Left ventricle myocardium inferior (tissue), 1 donor: ENCODE results near the gene CDH4. TPM values are rescaled to one million over a fixed set of nuclear protein-coding genes. Genes with fewer than 3 reads are reported as not detected.

Source experiments
- DNase-seq: peaks from one replicate; pipeline ENCODE4 v3.0.0-alpha.2; 2020
- H3K27ac ChIP-seq: fragments of 200-600 bp; replicated peaks from 2 replicates; pipeline ENCODE4 v1.8.0; 2021
- H3K27me3 ChIP-seq: fragments of 200-600 bp; 2 replicates; pipeline ENCODE4 v1.8.0; 2021; ENCODE audit warnings: low read depth
- H3K36me3 ChIP-seq: fragments of 200-600 bp; 2 replicates; pipeline ENCODE4 v1.8.0; 2021
- H3K4me1 ChIP-seq: fragments of 200-600 bp; 2 replicates; pipeline ENCODE4 v1.8.0; 2021
- H3K4me3 ChIP-seq: fragments of 200-600 bp; 2 replicates; pipeline ENCODE4 v1.8.0; 2021; ENCODE audit warnings: mild to moderate bottlenecking, moderate library complexity
- H3K9me3 ChIP-seq: fragments of 200-600 bp; replicated peaks from 2 replicates; pipeline ENCODE4 v1.8.0; 2021
- intact Hi-C: fragments of 100-400 bp; cut with micrococcal nuclease; formaldehyde crosslinking; loops from one replicate; pipeline ENCODE4 v1.11.0; 2022
- total RNA-seq: library from RNA; stranded (reverse); fragmentation: NEBNext Ultra II Directional; extraction: Animal tissue kit (Norgen Biotek cat#: 25700); gene quantifications from one replicate; pipeline ENCODE4 v1.2.1, GENCODE V29; 2021
- TF ChIP-seq, protein P1 (sequence below): fragments of 200-600 bp; IDR thresholded peaks from 2 replicates; pipeline ENCODE4 v1.8.0; 2021; ENCODE audit warnings: antibody characterized with exemption, mild to moderate bottlenecking, borderline replicate concordance
- donor health status: DM: no; HTN: yes; CAD: no; lungs with severe emphysema.

Gene CDH4
- total RNA-seq, 1 donor from 2014 or later, result 0.05 TPM

DNA sequence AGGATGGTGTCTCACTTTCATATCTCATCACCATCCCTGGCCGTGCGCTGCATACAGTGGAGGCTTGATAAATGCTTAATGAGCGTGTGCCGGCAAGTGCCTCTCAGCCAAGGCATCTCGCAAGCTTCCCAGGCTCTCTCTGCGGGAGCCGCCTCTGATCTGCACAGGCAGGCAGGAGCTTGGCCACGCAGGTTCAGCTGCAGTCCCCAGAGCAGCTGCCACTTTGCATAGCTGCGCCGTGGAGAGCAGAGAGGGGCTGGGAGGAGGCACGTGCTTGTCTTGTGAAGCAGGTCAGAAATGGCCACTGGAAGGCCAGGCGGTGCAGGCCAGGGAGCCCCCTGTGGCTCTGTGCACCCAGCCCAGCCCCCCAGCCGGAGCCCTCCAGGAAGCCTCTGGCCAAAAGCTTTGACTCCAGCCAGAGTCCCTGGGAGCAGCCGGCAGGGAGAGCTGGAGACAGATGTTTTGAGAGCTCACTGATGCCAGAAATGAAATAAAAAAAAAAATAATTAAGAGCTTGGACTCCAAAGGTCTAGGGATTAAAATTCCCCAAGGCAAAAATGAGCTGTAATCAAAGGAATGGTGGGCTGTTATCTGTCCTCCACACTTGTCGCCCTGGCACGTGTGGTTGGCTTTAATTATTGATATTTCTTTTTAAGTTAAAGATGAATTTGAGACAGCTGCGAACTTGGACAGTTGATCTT lies 377.0 kb downstream of the CDH4 start:
- Histone ChIP-seq H3K9me3 (no peaks in the 10 kb centered on the region), H3K36me3 (no peaks in the 10 kb centered on the region), H3K4me3 (no peak overlapping the region), H3K27me3 (peaks cover 94% of the 10 kb centered on the region), H3K27ac (no peak overlapping the region), H3K4me1 (peaks cover 12% of the 10 kb centered on the region)
- intact Hi-C loops, result no loop called here
- TF ChIP-seq, protein P1, sequence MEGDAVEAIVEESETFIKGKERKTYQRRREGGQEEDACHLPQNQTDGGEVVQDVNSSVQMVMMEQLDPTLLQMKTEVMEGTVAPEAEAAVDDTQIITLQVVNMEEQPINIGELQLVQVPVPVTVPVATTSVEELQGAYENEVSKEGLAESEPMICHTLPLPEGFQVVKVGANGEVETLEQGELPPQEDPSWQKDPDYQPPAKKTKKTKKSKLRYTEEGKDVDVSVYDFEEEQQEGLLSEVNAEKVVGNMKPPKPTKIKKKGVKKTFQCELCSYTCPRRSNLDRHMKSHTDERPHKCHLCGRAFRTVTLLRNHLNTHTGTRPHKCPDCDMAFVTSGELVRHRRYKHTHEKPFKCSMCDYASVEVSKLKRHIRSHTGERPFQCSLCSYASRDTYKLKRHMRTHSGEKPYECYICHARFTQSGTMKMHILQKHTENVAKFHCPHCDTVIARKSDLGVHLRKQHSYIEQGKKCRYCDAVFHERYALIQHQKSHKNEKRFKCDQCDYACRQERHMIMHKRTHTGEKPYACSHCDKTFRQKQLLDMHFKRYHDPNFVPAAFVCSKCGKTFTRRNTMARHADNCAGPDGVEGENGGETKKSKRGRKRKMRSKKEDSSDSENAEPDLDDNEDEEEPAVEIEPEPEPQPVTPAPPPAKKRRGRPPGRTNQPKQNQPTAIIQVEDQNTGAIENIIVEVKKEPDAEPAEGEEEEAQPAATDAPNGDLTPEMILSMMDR, result no peak
- DNase-seq, result no peak

DNA sequence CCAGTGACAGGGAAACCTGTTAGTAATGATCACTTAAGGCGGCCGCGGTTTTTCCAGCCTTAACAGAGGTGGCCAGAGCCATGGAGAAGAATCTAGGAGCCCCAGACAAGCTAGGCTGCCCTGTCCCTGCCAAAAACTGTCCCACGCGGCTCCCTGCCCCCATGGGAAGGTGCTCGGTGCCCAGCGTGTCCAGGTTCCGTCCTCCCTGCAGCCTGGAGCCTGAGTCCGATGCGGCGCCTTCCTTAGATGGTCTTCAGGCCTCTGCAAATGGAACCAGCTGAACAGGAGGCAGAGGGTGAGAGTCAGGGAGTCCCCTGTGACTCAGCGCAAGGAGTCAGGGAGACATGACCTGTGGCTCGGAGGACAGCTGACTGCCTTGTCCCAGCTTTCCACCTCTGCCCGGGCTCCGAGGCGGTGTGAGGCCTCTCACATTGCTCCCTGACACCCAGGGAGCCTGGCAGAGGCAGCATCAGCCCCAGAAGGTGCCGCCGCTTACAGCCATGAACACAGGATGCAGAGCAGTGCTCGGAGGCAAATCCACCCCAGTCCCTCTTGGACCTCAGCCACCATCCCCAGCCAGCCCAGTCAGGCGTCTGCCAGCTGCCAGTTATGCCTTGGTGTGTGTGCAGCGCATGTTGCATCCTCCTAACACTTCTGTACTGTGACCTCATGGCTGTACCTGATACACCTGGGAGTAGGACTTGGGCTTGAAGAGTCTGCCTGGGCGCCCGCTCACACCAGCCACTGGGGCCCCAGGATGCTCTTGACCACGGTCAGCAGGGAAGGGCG lies 377.7 kb downstream of the CDH4 start:
- Histone ChIP-seq H3K9me3 (no peaks in the 10 kb centered on the region), H3K27me3 (peaks cover 94% of the 10 kb centered on the region), H3K4me1 (peaks cover 12% of the 10 kb centered on the region), H3K4me3 (no peak overlapping the region), H3K36me3 (no peaks in the 10 kb centered on the region), H3K27ac (no peak overlapping the region)
- TF ChIP-seq, protein P1, result no peak
- intact Hi-C loops, result no loop called here
- DNase-seq, result no peak

DNA sequence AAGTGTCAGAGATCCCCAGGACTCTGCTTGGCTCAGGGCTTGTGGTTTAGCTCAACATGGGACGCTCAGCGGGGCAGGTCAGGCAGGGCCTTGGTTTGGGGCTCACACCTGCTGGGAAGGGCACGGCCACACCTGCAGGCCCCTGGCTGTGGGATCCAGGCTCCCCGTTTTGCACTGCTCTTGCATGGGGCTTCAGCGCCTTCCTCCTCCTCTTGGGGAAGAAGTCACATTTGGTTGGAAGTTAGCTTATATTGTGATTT lies 378.3 kb downstream of the CDH4 start:
- Histone ChIP-seq H3K36me3 (no peaks in the 10 kb centered on the region), H3K9me3 (no peaks in the 10 kb centered on the region), H3K4me1 (peaks cover 12% of the 10 kb centered on the region), H3K4me3 (no peak overlapping the region), H3K27ac (no peak overlapping the region), H3K27me3 (peaks cover 94% of the 10 kb centered on the region)
- TF ChIP-seq, protein P1, result no peak
- intact Hi-C loops, result no loop called here
- DNase-seq, result no peak

DNA sequence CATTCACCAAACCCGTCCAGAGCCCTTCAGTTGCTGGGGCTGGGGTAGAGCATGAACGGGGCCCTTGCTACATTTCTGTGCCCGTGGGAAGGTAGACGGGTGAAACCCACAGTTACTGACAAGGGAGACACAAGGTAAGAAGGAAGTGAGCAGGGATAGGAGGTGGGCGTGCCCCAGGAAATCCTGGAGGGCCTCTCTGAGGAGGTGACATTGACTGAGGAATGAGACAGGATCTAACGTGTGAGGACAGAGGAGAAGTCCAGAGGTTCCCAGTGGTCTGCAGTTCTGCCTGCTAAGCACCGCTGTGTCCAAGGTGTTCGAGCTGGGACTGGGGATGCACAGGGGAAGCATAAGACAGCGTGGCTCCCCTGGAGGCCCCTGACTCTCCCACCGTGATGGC lies 378.8 kb downstream of the CDH4 start:
- Histone ChIP-seq H3K4me3 (no peak overlapping the region), H3K36me3 (no peaks in the 10 kb centered on the region), H3K27ac (no peak overlapping the region), H3K4me1 (peaks cover 12% of the 10 kb centered on the region), H3K9me3 (no peaks in the 10 kb centered on the region), H3K27me3 (peaks cover 97% of the 10 kb centered on the region)
- intact Hi-C loops, result no loop called here
- DNase-seq, result no peak
- TF ChIP-seq, protein P1, result no peak

DNA sequence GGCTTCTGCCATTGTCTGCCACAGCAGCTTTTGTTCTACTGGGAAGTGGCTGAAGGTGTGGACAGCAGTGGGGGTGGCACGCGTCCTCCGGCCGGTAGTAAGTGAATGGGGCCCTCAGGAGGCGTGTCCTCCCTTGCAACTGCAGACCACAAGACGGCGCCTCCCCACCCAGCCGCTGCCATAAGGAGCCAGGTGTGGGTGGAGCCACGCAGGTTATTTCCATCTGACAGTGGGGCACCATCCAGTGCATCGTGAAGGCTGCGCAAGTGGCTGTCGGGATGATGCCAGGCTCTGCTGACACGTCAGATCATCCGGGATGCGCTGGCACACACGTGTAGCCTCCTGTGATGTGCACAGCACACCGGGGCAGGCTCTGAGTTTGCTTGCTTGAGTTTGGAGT lies 379.7 kb downstream of the CDH4 start:
- no peaks in the 10 kb centered on the region for H3K9me3 ChIP-seq
- no peak for DNase-seq
- H3K4me1 ChIP-seq, result peaks cover 12% of the 10 kb centered on the region
- TF ChIP-seq, protein P1, result no peak
- H3K4me3 ChIP-seq, result no peak overlapping the region
- H3K36me3 ChIP-seq, result no peaks in the 10 kb centered on the region
- no peak overlapping the region for H3K27ac ChIP-seq
- intact Hi-C loops, result no loop called here
- H3K27me3 ChIP-seq, result peaks cover 99% of the 10 kb centered on the region
